ENCODE data around the gene FLT1.
A peak's percentile ranks its signal among the peaks of the same experiment; 100 is the strongest.

The FLT1 gene

GRCh38 chr13:28392428-28392827 lies 102.5 kb downstream of the FLT1 start (continued):
- TF ChIP-seq PRDM6 (tag by site-specific recombination; IDR thresholded peaks at IDR 0.05) (peak; percentile 60), ZNF692 (tag by site-specific recombination; IDR thresholded peaks at IDR 0.05) (no peak), ZNF121 (tag by site-specific recombination; IDR thresholded peaks at IDR 0.05) (no peak), ZBTB17 (tag by site-specific recombination; IDR thresholded peaks at IDR 0.05) (no peak), ZBTB44 (tag by site-specific recombination; IDR thresholded peaks at IDR 0.05) (peak; percentile 21; the same call in 1 of the 2 replicates), ZBTB21 (tag by site-specific recombination; IDR thresholded peaks at IDR 0.05) (no peak)

- H3K9me3 ChIP-seq (ENCODE audit: control insufficient read depth, insufficient read depth, low read depth, low read length) = no peaks in the 10 kb centered on the region
- peaks cover 0 to 4% of the 10 kb centered on the region in 2 experiments; a peak in 1 of 3 replicates for H3K36me3 ChIP-seq (ENCODE audit: control insufficient read depth in 2 of 2, insufficient read depth in 1 of 2, low read length in 2 of 2)
- POLR2A ChIA-PET = no interaction called here
- CTCF ChIA-PET = no interaction called here
- peaks cover 3% of the 10 kb centered on the region for H3K4me1 ChIP-seq (ENCODE audit: control insufficient read depth, insufficient read depth, low read length)
- TF ChIP-seq ZNF510 (tag by site-specific recombination; IDR thresholded peaks at IDR 0.05; ENCODE audit: insufficient replicate concordance) (no peak), MEIS1 (CRISPR knock-in tag; IDR thresholded peaks at IDR 0.05; ENCODE audit: borderline replicate concordance) (no peak), ZNF677 (tag by site-specific recombination; IDR thresholded peaks at IDR 0.05) (no peak), SP7 (tag by site-specific recombination; IDR thresholded peaks at IDR 0.05) (no peak), ZXDB (tag by site-specific recombination; IDR thresholded peaks at IDR 0.05) (no peak), ZNF707 (tag by site-specific recombination; IDR thresholded peaks at IDR 0.05) (no peak), ZNF561 (tag by site-specific recombination; IDR thresholded peaks at IDR 0.05; ENCODE audit: borderline replicate concordance) (no peak), ZNF350 (tag by site-specific recombination; IDR thresholded peaks at IDR 0.05) (no peak), SP3 (tag by site-specific recombination; IDR thresholded peaks at IDR 0.05) (no peak), ZNF701 (tag by site-specific recombination; IDR thresholded peaks at IDR 0.05) (no peak), ZNF791 (tag by site-specific recombination; IDR thresholded peaks at IDR 0.05) (no peak), GLIS1 (tag by site-specific recombination; IDR thresholded peaks at IDR 0.05) (no peak), KLF8 (tag by site-specific recombination; IDR thresholded peaks at IDR 0.05) (no peak), ZNF266 (tag by site-specific recombination; IDR thresholded peaks at IDR 0.05; ENCODE audit: low read depth) (no peak), SCRT2 (tag by site-specific recombination; IDR thresholded peaks at IDR 0.05) (no peak), ZNF488 (tag by site-specific recombination; IDR thresholded peaks at IDR 0.05) (no peak), BCL6B (tag by site-specific recombination; IDR thresholded peaks at IDR 0.05) (no peak), ZNF670 (tag by site-specific recombination; IDR thresholded peaks at IDR 0.05; ENCODE audit: low read depth) (no peak), ZNF692 (tag by site-specific recombination; IDR thresholded peaks at IDR 0.05) (no peak), ZNF658 (tag by site-specific recombination; IDR thresholded peaks at IDR 0.05) (no peak)
- H3K27ac ChIP-seq (ENCODE audit: extremely low read depth, low read depth, low read length) = no peak overlapping the region
- no peak overlapping the region for H3K4me3 ChIP-seq (ENCODE audit: low read depth, low read length)
Measured at GRCh38 chr13:28387740-28388501, 107.0 kb downstream of the FLT1 start.
